Left kidney (tissue), 8 donors: ENCODE measurements around the gene CSRP1. TPM values are rescaled to one million over a fixed set of nuclear protein-coding genes. Genes with fewer than 3 reads are reported as not detected.
"Not testable (repeated sequence)": the region's sequence is repeated elsewhere in the genome, so short reads cannot be mapped to it uniquely, and the experiment has no call there.

Source experiments
- DNase-seq: peaks from one replicate; pipeline ENCODE4 v3.0.0-alpha.2; 2013
- long read RNA-seq, 8 donors: transcript quantifications; one replicate each; lab custom pipeline, GENCODE V29; 2026
- polyA plus RNA-seq: library from polyadenylated mRNA; unstranded; fragments of 120-200 nt; gene quantifications from one replicate; pipeline ENCODE4 v1.2.1, GENCODE V29; 2013; ENCODE audit not compliant: insufficient read length

The CSRP1 gene
- polyA plus RNA-seq = 134 TPM
- long read RNA-seq, donor 1, full-length matches to known transcripts = 60 of 71 reads
- long read RNA-seq, donor 1, partial matches to known transcripts = 11 of 71 reads
- long read RNA-seq, donor 1, other reads (novel, unspliced or antisense) = 0 of 71 reads
- long read RNA-seq, donor 2, full-length matches to known transcripts = 48 of 54 reads
- long read RNA-seq, donor 2, partial matches to known transcripts = 6 of 54 reads
- long read RNA-seq, donor 2, other reads (novel, unspliced or antisense) = 0 of 54 reads
- long read RNA-seq, donor 3, full-length matches to known transcripts = 43 of 43 reads
- long read RNA-seq, donor 3, partial matches to known transcripts = 0 of 43 reads
- long read RNA-seq, donor 3, other reads (novel, unspliced or antisense) = 0 of 43 reads
- long read RNA-seq, donor 4, partial matches to known transcripts = 0 of 2 reads
- long read RNA-seq, donor 4, other reads (novel, unspliced or antisense) = 0 of 2 reads
- long read RNA-seq, donor 5, full-length matches to known transcripts = 52 of 62 reads
- long read RNA-seq, donor 5, partial matches to known transcripts = 10 of 62 reads
- long read RNA-seq, donor 5, other reads (novel, unspliced or antisense) = 0 of 62 reads
- long read RNA-seq, donor 6, full-length matches to known transcripts = 46 of 58 reads
- long read RNA-seq, donor 6, partial matches to known transcripts = 12 of 58 reads
- long read RNA-seq, donor 6, other reads (novel, unspliced or antisense) = 0 of 58 reads
- long read RNA-seq, donor 7, full-length matches to known transcripts = 77 of 83 reads
- long read RNA-seq, donor 7, partial matches to known transcripts = 6 of 83 reads
- long read RNA-seq, donor 7, other reads (novel, unspliced or antisense) = 0 of 83 reads
- long read RNA-seq, donor 8, full-length matches to known transcripts = 27 of 27 reads
- long read RNA-seq, donor 8, partial matches to known transcripts = 0 of 27 reads
- long read RNA-seq, donor 8, other reads (novel, unspliced or antisense) = 0 of 27 reads

- DNase-seq = no peak
Measured at GRCh38 chr1:201506557-201507359, at the start of gene CSRP1. Gene CSRP1 (minus strand): TSS chr1:201507123. CDS start chr1:201496303, 10,820 bp downstream.

GRCh38 chr1:201555593-201555945, 48.6 kb upstream of the CSRP1 start:
- DNase-seq = no peak

GRCh38 chr1:201554789-201555592, 48.1 kb upstream of the CSRP1 start:
- DNase-seq = no peak

- DNase-seq = no peak
Measured at GRCh38 chr1:201554190-201554600, 47.3 kb upstream of the CSRP1 start.

GRCh38 chr1:201553496-201554189, 46.7 kb upstream of the CSRP1 start:
- no peak for DNase-seq

- no peak for DNase-seq
Measured at GRCh38 chr1:201552941-201553351, 46.0 kb upstream of the CSRP1 start.

GRCh38 chr1:201551877-201552731, 45.2 kb upstream of the CSRP1 start:
- DNase-seq = no peak

DNA sequence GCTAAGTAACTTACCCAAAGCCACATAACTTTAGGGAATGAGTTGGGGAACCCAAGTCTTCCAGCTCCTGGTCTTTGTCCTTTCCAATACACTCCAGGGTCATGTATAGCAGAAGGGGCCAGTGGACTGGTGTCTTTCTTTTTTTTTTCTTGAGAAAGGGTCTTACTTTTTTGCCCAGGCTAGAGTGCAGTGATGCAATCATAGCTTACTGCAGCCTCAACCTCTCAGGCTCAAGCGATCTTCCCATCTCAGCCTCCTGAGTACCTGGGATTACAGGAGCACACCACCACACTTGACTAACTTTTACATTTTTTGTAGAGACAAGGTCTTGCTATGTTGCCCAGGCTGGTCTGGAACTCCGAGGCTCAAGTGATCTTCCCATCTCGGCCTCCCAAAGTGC, 44.2 kb upstream of the CSRP1 start:
- DNase-seq = no peak

- DNase-seq = not testable (repeated sequence)
Measured at GRCh38 chr1:201549522-201549921, 42.6 kb upstream of the CSRP1 start.

DNA sequence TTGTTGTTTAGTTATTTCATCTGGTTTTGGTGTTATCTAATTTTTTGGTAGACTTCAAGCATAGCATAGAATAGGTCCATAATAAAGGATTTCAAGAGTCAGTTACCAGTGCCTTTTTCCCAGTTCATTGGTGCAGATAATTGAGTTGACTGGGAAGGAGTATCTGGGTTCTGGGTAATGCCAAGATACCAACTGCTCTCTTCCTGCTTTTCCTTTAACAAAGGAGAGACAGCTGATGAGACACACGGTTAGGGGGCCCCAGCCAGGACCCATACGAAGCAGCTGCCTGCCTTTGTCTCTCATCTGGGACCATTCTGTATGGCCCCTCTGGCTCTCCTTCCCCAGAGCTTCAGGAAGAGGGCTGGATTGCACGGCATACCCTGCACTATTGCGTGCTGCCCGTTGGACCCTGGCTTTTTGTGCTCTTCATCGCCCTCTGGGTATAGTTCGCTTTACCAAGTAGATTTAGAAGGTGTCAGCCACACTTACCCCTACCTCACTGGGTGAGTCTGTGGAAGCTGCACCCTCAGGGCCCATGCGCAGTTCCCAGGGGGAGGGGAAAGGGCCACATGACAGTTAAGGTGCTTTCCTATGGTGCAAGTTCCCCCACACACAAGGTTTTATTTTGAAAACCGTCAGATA, 39.0 kb upstream of the CSRP1 start:
- DNase-seq = no peak

DNA sequence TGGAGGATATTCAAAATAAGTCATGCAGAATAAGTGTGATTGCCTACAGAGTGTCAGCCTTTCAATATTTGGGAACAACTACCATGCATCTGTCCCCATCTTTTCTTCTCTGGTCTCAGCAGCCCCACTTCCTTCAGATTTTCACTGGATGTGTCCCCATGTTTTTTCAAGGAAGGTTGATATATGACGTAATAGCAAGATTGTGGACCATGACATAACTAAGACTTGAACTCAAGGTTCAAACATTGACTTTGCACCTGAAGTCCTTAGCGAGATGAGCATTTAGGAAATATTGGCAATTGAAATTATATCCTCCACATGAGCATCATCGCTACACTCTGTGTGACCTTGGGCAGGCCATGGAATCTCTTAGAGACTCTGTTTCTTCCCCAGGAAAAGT, 37.8 kb upstream of the CSRP1 start:
- DNase-seq = no peak

DNA sequence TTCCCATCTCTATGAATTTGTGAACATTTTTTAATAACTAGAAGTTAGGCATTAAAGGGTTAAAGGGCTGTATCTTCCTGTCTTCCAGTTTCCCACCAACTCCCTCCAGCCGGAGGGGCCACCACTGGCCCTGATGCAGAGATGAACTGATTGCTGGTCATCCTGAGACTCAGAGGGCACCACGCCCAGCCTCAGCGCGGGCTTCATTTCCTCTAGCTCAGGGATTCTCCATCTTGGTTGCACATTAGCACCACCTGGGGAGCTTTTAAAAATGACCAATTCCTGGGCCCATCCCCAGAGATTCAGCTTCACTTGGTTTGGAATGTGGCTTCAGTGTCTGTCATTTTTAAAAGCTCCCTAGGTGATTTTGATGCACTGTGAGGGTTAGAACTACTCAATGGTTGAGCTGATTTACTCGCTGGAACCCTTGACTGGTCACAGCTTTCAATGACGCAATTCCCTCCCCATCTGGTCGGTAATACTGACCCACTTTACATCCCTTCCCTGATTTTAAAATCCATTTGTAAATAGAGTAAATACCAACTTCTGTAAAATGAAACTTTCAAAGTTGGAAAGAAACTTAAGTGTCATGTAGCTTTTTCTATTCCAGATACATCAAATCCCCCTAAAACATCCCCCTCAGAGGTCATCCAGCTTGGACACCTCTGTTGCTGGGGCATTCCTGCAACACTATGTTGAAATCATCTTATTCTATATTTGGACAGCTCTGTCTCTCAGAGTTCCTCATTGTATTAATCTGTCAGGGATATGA, 37.1 kb upstream of the CSRP1 start:
- DNase-seq = no peak

- no peak for DNase-seq
Measured at GRCh38 chr1:201542309-201543035, 35.5 kb upstream of the CSRP1 start.

DNA sequence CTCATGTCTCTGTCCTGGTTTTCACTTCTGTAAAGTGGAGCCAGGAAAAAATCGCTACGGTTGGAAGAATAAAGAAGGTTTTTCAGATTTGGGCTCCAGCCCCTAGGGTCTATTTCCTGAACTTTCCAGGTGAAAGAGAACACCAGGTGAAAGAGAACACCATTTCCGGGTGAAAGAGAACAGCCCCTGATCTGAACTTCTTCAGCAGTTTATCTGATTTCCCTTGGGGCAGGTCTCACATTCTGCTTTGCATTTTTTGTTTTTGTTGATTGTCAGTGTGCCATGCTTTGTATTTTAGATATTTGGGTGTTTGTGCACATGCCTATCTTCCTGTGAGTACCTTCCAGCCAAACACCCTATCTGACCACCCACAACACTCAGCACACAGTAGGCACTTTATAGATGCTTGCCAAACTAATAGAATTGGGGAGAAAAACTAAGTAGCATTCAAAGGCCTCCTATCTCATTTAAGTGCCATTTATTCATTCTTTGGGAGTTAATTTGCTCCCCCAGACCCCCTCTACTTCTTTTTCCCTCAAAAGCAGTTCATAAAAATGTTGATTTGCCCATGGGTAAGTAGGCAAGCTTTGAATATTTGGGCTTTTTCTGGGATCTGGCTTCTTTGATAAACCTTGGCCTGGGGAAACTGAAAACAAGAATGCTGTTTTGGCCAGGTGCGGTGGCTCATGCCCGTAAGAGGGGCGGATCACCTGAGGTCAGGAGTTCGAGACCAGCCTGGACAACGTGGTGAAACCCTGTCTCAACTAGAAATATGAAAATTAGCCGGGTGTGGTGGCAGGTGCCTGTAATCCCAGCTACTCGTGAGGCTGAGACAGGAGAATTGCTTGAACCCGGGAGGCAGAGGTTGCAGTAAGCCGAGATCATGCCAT, 34.2 kb upstream of the CSRP1 start:
- DNase-seq = no peak

DNA sequence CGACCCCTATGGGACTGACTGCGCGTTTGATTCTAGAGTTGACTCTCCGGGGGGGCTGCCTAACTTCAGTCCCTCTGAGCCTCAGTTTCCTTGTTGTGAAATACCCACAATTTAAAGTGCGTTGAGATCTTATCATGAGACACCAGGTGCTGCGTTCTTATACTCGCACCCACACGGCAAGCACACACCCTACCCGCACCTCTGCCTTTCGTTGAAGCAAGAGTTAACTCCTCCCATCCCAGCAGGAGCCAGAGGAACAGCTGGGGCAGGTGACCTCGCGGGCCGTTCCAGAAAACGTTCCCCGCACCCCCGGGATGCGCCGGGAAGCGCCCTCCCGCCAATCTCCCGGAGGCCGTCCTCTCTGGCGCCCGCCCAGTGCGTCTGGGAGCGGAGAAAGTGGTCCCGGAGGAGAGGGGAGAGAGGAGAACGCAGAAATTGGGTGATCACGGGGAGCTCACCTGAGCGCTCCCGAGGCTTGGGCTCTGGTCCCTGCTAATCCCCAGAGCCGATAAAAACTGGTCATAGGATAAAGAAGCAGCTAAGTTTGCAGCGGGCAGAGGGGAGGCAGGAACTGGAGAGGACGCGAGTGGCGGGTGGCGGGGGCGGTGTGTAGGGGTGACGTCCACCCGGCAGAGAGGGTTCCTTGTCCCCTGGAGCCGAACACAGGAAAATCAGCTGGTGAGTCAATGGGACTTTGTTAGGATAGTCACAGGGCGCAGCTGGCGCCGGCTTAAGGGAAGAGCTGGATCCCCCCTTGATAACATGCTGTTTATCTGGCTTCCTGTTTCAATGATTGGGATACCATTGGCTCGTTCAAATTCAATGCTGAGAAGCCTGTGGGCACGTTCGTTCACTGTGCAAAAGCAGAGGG, 32.9 kb upstream of the CSRP1 start:
- DNase-seq = no peak
